HCT116 (cell line): ENCODE results near the gene LIPK.

Source experiments
- CTCF ChIP-seq, 3 experiments: fragments of 200-600 bp in 1 of 3; sonication (generic) in 1 of 3; IDR thresholded peaks in 2 of 3; conservative IDR thresholded peaks in 1 of 3; 2 replicates each; pipeline ENCODE4 v1.5.1; 2012 to 2017; ENCODE audit warnings: low read depth in 2 of 3, low read length in 2 of 3, antibody characterized with exemption in 1 of 3, borderline replicate concordance in 1 of 3, control low read depth in 1 of 3, mild to moderate bottlenecking in 1 of 3, mixed read lengths in 1 of 3, mixed run types in 1 of 3, moderate library complexity in 1 of 3; ENCODE audit not compliant: insufficient read depth in 1 of 3
- ELF1 ChIP-seq: IDR thresholded peaks from 2 replicates; pipeline ENCODE4 v1.6.1; 2012; ENCODE audit warnings: low read depth, borderline replicate concordance
- FOSL1 ChIP-seq: IDR thresholded peaks from 2 replicates; pipeline ENCODE4 v1.6.1; 2012; ENCODE audit warnings: low read depth
- POLR2A ChIP-seq: IDR thresholded peaks from 2 replicates; pipeline ENCODE4 v1.7.0; 2011; ENCODE audit warnings: borderline replicate concordance; ENCODE audit not compliant: insufficient read depth, insufficient read length; ENCODE audit errors: extremely low read depth
- POLR2AphosphoS5 ChIP-seq: IDR thresholded peaks from 2 replicates; pipeline ENCODE4 v1.6.1; 2011; ENCODE audit warnings: mild to moderate bottlenecking, low read depth, low read length, moderate library complexity

GRCh38 chr10:88682491-88682890 lies 23.6 kb upstream of the LIPK start:
- TF ChIP-seq POLR2A, result no peak
- TF ChIP-seq POLR2AphosphoS5, result no peak
- TF ChIP-seq FOSL1, result no peak
- no peak for TF ChIP-seq CTCF (IDR thresholded peaks at IDR 0.05 in 2 of 3, conservative IDR thresholded peaks at IDR 0.05 in 1 of 3; ENCODE audit: borderline replicate concordance in 1 of 3, insufficient read depth in 1 of 3, low read depth in 2 of 3, low read length in 2 of 3)
- TF ChIP-seq ELF1, result no peak
